GM12874 (cell line): ENCODE measurements around the gene RAPH1.

Source experiments
- CTCF ChIP-seq: IDR thresholded peaks from 2 replicates; pipeline ENCODE4 v1.5.1; 2011; ENCODE audit warnings: low read depth, mild to moderate bottlenecking, control low read depth, low read length, moderate library complexity; ENCODE audit not compliant: insufficient read depth

The RAPH1 gene

GRCh38 chr2:203360833-203361430, 174.2 kb downstream of the RAPH1 start:
- TF ChIP-seq CTCF: no peak

- no peak for TF ChIP-seq CTCF
These were observed 175.7 kb downstream of the RAPH1 start for GRCh38 chr2:203359450-203359849.

DNA sequence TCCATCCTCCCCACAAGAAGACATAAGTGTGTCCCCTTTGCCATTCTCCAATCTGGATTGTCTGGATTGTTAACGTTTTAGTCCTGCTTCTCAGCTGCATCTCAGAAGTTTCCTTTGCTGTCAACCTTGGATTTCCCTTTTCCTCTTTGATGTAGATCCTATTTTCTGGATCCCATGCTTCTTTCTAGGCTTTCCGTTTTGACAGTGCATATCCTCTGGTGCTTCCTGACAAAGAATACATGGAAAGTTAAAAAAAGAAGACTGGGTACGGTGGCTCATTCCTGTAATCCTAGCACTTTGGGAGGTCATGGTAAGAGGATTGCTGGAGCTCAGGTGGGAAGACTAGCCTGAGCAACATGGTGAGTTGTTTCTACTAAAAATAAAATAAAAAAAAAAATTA, 180.1 kb downstream of the RAPH1 start:
- no peak for TF ChIP-seq CTCF

GRCh38 chr2:203352604-203353255, 182.4 kb downstream of the RAPH1 start:
- no peak for TF ChIP-seq CTCF

- no peak for TF ChIP-seq CTCF
These were observed 187.7 kb downstream of the RAPH1 start for GRCh38 chr2:203347375-203347774.

DNA sequence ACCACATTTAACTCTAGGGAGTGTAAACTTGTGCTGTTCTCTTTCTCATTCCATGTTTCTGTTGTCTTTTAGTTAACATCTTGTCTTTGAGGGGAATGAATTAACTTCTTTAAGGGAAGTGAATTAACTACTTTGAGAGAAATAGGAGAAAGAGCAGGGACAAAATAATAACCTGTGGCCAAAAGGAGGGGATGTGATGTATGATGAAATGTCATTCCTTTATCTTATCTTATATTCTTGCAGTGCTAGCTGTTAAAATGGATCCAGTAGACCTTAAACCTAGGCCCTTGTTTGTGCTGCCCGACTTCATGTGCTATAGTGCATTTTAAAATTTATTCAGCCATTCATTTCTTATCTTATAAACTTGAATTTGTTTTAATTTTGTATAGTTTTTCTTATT, 188.5 kb downstream of the RAPH1 start:
- TF ChIP-seq CTCF: no peak

- no peak for TF ChIP-seq CTCF
These were observed 190.4 kb downstream of the RAPH1 start for GRCh38 chr2:203344667-203345066.
